Fibroblast of skin of left quadriceps (primary cell): ENCODE measurements around the gene SLC44A2.

ENCODE experiments used
- DNase-seq, 2 experiments: peaks; one replicate each; pipeline ENCODE4 v3.0.0-alpha.2; 2013; ENCODE audit warnings: low read depth in 2 of 2

SLC44A2 gene

DNA sequence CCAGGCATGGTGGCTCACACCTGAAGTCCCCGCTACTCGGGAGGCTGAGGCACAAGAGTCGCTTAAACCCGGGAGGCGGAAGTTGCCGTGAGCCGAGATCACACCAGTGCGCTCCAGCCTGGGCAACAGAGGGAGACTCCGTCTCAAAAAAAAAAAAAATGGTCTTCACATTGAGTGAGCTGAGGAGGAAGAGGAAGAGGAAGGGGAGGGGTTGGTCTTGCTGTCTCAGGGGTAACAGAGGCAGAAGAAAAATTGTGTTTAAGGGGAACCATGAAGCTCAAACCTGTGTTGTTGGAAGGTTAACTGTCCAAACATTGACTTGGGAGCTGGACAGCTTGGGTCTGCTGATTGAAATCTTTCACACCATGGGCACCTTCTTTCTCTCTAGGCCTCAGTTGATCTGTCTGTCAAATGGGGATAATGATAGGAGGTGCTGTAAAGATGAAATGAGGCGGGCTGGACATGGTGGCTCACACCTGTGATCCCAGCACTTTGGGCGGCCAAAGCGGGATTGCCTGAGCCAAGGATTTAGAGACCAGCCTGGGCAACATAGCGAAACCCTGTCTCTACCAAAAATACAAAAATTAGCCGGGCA lies 9.8 kb upstream of the SLC44A2 start:
- no peak for DNase-seq

DNA sequence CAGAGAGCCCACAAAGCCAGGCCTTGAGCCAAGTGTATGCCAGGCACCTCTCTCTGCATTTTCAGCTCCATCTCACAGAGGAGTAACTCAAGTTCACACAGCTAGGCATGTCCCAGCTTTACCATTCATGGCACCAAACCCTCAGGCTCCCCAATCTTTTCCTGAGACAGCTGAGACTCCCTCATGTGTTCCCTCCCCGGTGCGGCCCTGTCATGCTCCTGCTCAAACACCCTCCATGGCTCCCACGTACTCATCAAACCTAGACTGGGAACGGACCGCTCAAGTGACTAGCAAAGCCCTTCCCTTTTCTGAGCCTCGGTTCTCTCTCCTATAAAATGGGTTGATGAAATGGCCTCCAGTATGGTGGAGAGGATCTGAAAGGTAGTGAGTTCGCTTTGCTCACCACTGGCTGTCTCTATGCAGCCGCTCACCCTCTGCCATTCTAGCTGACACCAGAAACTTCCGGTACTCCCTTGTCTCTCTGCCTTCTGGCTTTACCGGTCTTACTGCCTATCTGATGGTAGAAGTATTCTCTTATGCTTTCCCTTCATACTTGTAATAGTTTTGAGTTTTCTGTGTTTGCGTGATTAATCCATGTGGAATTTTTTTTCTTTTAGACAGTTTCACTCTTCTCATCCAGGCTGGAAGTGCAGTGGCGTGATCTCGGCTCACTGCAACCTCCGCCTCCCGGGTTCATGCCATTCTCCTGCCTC lies 7.8 kb upstream of the SLC44A2 start:
- DNase-seq: peak; percentile 56

- DNase-seq: no peak
Measured at GRCh38 chr19:10618846-10619245, 6.5 kb upstream of the SLC44A2 start.

DNA sequence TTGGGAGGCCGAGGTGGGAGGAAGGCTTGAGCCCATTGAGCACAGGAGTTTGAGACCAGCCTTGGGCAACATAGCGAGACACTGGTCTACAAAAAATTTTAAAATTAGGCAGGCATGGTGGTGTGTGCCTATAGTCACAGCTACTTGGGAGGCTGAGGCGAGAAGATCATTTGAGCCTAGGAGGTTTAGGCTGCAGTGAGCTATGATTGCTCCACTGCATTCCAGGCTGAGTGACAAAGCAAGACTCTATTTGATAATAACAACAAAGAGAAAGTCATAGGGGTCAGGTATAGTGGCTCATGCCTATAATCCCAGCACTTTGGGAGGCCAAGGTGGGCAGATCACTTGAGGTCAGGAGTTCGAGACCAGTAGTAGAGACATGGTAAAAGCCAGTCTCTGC lies 4.6 kb upstream of the SLC44A2 start:
- no peak for DNase-seq

- no peak for DNase-seq
Measured at GRCh38 chr19:10621966-10622365, 3.4 kb upstream of the SLC44A2 start.

DNA sequence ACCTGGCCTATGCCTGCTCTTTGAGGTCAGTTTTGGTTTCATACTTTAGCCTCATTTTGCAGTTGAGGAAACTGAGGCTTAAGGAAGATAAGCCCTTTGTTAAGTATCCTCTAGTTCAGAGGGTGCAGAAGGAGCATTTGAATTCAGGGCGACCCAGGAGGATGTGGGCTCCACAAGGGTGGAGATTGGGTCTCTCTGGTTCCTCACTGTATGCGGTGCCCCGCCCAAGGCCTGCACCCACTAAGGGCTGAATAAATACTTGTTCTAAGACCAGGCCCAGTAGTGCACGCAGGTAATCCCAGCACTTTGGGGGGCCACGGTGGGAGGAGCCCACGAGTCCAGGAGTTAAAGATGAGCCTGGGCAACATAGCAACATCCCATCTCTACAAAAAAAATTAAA lies 768 bp upstream of the SLC44A2 start:
- DNase-seq: no peak

GRCh38 chr19:10625762-10626138 lies 397 bp downstream of the SLC44A2 start:
- DNase-seq: no peak

DNA sequence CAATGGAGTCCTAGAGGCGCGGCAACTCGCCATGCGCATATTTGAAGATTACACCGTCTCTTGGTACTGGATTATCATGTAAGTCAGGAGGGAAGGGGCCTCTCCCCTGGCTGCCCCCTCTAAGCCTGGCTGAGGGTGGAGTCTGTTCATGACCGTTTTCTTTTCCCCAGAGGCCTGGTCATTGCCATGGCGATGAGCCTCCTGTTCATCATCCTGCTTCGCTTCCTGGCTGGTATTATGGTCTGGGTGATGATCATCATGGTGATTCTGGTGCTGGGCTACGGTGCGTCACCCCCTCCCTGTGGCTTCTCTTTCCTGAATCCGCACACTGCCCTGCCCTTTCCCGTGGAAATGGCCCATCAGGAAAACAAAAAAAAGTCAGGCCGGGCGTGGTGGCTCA lies 6.5 kb downstream of the SLC44A2 start:
- no peak for DNase-seq

- no peak for DNase-seq
Measured at GRCh38 chr19:10634430-10634829, 9.1 kb downstream of the SLC44A2 start.

- DNase-seq: no peak
Measured at GRCh38 chr19:10634963-10635362, 9.6 kb downstream of the SLC44A2 start.

DNA sequence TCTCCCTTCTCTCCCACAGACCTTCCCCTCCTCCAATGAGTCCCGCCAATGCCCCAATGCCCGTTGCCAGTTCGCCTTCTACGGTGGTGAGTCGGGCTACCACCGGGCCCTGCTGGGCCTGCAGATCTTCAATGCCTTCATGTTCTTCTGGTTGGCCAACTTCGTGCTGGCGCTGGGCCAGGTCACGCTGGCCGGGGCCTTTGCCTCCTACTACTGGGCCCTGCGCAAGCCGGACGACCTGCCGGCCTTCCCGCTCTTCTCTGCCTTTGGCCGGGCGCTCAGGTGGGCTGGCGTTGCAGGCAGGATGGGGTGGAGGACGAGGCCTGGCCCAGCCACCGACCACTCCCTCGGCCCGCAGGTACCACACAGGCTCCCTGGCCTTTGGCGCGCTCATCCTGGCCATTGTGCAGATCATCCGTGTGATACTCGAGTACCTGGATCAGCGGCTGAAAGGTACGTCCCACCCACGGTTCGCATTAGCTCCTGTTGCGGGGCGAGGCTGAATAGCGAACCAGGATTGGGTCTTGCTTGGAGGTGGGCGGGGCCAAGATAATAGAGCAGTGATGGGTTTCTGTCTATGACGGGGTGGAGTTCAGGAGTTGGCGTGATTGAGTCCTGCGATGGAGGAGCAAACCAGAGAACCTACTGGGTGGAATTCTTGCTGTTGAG lies 11.1 kb downstream of the SLC44A2 start:
- DNase-seq: no peak

- DNase-seq: no peak
Measured at GRCh38 chr19:10637894-10638293, 12.5 kb downstream of the SLC44A2 start.

- DNase-seq: no peak
Measured at GRCh38 chr19:10639836-10640235, 14.5 kb downstream of the SLC44A2 start.

DNA sequence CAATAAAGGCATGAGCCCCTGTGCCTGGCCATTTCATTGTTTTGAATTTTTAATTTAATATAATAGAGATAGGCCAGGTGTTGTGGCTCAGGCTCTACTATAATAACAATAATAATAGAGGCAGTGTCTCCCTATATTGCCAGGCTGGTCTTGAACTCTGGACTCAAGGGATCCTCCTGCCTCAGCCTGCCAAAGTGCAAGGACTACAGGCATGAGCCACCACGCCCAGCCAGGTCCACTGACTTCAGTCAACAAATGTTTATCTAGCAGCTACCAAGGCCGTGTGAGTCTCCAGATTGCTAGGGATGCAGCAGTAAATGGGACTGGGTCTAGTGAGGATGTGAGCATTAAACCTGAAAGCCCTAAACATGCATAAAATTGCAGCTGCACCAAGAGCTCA lies 15.0 kb downstream of the SLC44A2 start:
- no peak for DNase-seq

DNA sequence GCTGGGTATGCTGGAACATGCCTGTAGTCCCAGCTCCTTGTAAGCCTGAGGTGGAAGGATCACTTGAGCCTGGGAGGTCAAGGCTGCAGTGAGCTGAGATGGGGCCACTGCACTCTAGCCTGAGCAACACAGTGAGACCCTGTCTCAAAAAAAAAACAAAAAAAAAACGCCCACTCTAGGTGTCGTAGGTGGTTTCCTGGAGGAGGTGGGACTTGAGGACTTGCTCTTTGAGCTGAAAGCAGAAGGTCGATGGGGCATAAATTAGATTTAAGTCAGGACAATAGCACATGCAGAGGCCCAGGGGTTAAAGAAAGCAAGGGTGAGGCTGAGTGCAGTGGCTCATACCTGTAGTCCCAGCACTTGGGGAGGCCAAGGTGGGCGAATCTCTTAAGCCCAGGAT lies 15.9 kb downstream of the SLC44A2 start:
- no peak for DNase-seq

GRCh38 chr19:10642473-10643171 lies 17.3 kb downstream of the SLC44A2 start:
- no peak for DNase-seq

DNA sequence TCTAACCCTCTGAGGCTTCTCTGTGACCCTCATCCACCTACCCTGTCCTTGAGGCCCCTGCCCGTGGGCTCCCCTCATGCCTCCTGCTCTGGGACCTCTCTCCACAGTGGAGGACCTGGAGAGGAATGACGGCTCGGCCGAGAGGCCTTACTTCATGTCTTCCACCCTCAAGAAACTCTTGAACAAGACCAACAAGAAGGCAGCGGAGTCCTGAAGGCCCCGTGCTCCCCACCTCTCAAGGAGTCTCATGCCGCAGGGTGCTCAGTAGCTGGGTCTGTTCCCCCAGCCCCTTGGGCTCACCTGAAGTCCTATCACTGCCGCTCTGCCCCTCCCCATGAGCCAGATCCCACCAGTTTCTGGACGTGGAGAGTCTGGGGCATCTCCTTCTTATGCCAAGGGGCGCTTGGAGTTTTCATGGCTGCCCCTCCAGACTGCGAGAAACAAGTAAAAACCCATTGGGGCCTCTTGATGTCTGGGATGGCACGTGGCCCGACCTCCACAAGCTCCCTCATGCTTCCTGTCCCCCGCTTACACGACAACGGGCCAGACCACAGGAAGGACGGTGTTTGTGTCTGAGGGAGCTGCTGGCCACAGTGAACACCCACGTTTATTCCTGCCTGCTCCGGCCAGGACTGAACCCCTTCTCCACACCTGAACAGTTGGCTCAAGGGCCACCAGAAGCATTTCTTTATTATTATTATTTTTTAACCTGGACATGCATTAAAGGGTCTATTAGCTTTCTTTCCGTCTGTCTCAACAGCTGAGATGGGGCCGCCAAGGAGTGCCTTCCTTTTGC lies 18.0 kb downstream of the SLC44A2 start:
- no peak for DNase-seq

DNA sequence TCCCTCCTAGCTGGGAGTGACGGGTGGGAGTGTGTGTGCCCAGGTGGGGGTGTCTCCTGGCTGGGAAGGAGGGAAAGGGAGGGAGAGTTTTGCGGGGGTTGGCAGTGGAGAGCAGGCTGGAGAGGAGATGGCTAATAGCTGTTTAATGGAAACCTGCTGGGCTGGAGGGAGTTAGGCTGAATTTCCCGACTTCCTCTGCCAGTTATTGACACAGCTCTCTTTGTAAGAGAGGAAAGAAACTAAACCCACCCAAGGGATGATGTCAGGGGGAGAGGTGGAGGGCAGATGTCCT lies 18.6 kb downstream of the SLC44A2 start:
- DNase-seq: no peak

DNA sequence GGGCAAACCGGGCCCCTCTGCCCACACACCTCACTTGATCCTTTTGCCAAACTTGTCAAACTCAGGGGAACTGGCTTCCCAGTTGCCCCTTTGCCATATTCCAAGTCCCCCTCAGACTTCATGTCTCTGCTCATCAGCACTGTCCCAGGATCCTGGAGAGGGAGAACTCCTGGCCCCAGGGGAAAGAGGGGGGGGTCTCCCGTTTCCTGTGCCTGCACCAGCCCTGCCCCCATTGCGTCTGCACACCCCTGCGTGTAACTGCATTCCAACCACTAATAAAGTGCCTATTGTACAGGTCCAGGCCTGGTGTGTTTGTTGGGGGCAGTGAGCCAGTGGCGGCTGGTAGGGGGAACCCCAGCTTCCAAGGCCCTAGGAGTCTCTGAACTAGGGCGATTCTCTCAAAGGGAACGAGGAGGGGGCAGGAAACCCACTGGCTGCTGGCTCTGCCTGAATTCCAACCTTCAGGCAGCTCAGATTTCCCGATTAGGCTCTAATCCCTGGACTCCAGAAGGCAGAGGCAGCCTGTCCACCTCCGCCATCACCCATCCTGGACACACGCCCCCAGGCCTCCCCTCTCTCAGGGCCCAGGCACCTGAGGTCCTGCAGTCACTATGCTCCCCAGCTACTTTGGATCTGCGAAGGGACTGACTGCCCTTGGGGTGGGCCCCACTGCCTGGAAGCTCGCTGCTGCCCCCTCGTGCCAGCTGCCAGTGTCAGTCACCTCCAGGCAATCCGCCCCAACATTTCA lies 19.1 kb downstream of the SLC44A2 start:
- peak; percentile 25 to 35 for DNase-seq

- DNase-seq: no peak
Measured at GRCh38 chr19:10646456-10647159, 21.3 kb downstream of the SLC44A2 start.

GRCh38 chr19:10648360-10648759 lies 23.0 kb downstream of the SLC44A2 start:
- no peak for DNase-seq
